GM10248 (cell line): ENCODE measurements around the gene DLX5.

Source experiments
- CTCF ChIA-PET: fragments of 300-600 bp; sonication (Branson Sonifier 250); formaldehyde crosslinking; extraction: SDS; loops from one replicate; lab custom pipeline; 2021; ENCODE audit warnings: antibody characterized with exemption; lab: Yijun Ruan, JAX
- POLR2A ChIA-PET: fragments of 350-650 bp; sonication (Branson Sonifier 250); formaldehyde crosslinking; extraction: SDS; loops from one replicate; lab custom pipeline; 2020; ENCODE audit warnings: antibody characterized with exemption; lab: Yijun Ruan, JAX
- DNase-seq: peaks from one replicate; pipeline ENCODE4 v3.0.0; 2012; ENCODE audit errors: extremely low spot score
- TF ChIP-seq, protein P1 (sequence below): IDR thresholded peaks from 2 replicates; pipeline ENCODE4 v1.5.1; 2012; ENCODE audit warnings: mild to moderate bottlenecking, low read depth; ENCODE audit errors: extremely low read depth, missing control alignments, control extremely low read depth

The DLX5 gene

GRCh38 chr7:97006055-97006815 lies 18.4 kb downstream of the DLX5 start:
- ChIA-PET POLR2A (interaction anchor here (0.6 kb wide), 1 partner anchor 23 kb away, joined by 4 read pairs; no protein-coding TSS in a partner anchor), CTCF (interaction anchor here (1.4 kb wide), 1 partner anchor 21 kb away, joined by 5 read pairs; no protein-coding TSS in a partner anchor)
- DNase-seq = no peak
- TF ChIP-seq, protein P1, sequence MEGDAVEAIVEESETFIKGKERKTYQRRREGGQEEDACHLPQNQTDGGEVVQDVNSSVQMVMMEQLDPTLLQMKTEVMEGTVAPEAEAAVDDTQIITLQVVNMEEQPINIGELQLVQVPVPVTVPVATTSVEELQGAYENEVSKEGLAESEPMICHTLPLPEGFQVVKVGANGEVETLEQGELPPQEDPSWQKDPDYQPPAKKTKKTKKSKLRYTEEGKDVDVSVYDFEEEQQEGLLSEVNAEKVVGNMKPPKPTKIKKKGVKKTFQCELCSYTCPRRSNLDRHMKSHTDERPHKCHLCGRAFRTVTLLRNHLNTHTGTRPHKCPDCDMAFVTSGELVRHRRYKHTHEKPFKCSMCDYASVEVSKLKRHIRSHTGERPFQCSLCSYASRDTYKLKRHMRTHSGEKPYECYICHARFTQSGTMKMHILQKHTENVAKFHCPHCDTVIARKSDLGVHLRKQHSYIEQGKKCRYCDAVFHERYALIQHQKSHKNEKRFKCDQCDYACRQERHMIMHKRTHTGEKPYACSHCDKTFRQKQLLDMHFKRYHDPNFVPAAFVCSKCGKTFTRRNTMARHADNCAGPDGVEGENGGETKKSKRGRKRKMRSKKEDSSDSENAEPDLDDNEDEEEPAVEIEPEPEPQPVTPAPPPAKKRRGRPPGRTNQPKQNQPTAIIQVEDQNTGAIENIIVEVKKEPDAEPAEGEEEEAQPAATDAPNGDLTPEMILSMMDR = no peak

GRCh38 chr7:97005183-97006054 lies 19.2 kb downstream of the DLX5 start, which contains the start of gene DLX6:
DLX6 (plus strand) TSS chr7:97005553; CDS start chr7:97005978, 425 bp downstream.
- CTCF ChIA-PET = interaction anchor here (0.9 to 1.5 kb wide), 3 partner anchors 9 to 22 kb away, joined by 3 to 4 read pairs (median 3); no protein-coding TSS in a partner anchor
- DNase-seq = no peak
- POLR2A ChIA-PET = interaction anchor here (0.6 kb wide), 1 partner anchor 23 kb away, joined by 4 read pairs; no protein-coding TSS in a partner anchor
- TF ChIP-seq, protein P1 = no peak

DNA sequence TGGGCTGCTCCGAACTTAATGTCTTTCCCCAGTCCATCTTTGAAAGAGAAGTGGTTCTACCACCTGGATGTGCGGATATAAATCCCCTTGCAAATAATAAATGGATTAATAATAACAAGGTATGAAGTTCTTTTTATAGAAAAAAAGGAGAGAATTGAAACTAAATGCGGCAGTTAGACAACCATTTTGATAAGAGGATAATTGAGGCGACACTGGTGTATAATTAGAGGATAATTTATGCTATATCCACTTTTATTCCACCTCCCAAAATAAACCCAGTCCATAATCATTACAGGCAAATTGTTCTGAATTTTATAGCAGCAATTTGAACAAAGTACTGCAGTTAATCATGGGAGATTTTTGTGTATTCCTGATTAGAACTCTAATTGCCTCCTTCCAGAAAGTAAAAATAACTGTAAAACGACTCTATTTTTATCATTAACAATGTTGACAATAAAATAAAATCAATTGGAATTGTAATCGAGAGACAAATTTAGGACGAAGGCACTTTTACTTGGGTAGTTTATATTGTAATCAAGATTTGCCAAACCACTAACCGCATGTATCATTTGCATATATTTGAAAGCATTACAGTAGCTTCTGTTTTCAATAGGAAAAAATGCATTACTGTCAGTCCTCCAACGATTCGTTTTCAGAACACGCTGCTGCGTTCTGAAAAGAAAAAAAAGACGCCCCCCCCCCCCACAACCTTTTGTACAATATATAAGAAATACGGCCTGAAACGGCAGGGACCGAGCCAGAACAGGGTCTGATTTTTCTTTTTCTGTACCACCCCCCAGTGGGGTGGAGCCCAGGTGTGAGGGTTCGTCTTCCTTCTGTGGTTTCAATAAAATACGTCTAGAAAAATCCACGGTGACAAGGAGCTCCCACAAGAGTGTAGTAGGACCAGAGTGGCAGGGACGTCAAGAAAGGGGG lies 20.1 kb downstream of the DLX5 start:
- TF ChIP-seq, protein P1 = no peak
- DNase-seq = no peak

GRCh38 chr7:97003262-97004246 lies 21.1 kb downstream of the DLX5 start:
- POLR2A ChIA-PET = no interaction called here
- CTCF ChIA-PET = interaction anchor here (1.2 kb wide), 1 partner anchor 24 kb away, joined by 4 read pairs; no protein-coding TSS in a partner anchor

More for the DNA sequence above, 20.1 kb downstream of the DLX5 start:
- CTCF ChIA-PET = interaction anchor here (0.9 to 1.5 kb wide), 3 partner anchors 10 to 23 kb away, joined by 3 to 4 read pairs (median 3); no protein-coding TSS in a partner anchor
- POLR2A ChIA-PET = no interaction called here

More at GRCh38 chr7:97003262-97004246, 21.1 kb downstream of the DLX5 start:
- TF ChIP-seq, protein P1 = no peak
- no peak for DNase-seq
